H1 (cell line): ENCODE measurements around the gene ACAT2. TPM values are rescaled to one million over a fixed set of nuclear protein-coding genes. Genes with fewer than 3 reads are reported as not detected.

Experiments
- CEBPB ChIP-seq: IDR thresholded peaks from 2 replicates; pipeline ENCODE4 v1.6.1; 2012; ENCODE audit warnings: low read depth, low read length
- KDM1A ChIP-seq: fragments of 200-600, 300-600 bp; sonication (generic); IDR thresholded peaks from 2 replicates; pipeline ENCODE4 v1.7.1; 2016; ENCODE audit warnings: mild to moderate bottlenecking, low read length, borderline replicate concordance
- SIX5 ChIP-seq: IDR thresholded peaks from 2 replicates; pipeline ENCODE4 v1.6.1; 2011; ENCODE audit warnings: mild to moderate bottlenecking, low read depth, low read length
- ZNF274 ChIP-seq: IDR thresholded peaks from 2 replicates; pipeline ENCODE4 v1.7.0; 2012; ENCODE audit warnings: low read length, borderline replicate concordance; ENCODE audit errors: extremely low read depth
- polyA plus RNA-seq, 7 experiments: library from polyadenylated mRNA; depleted of rRNA in 3 of 7; stranded (reverse) in 5 of 7; unstranded in 2 of 7; fragments of >200 nt in 5 of 7; fragments of 200-250 nt in 2 of 7; gene quantifications; 1 replicate in 5 of 7; 2 replicates in 1 of 7; 4 replicates in 1 of 7; pipeline versions ENCODE4 v1.2.1 to v1.2.3, GENCODE V29; 2011 to 2013; ENCODE audit warnings: missing spikeins in 2 of 7, mixed read lengths in 2 of 7
- total RNA-seq: library from RNA; stranded (reverse); fragmentation: NEBNext Ultra II Directional; extraction: Animal tissue kit (Norgen Biotek cat#: 25700); gene quantifications from 2 replicates; pipeline ENCODE4 v1.2.1, GENCODE V29; 2021
- TF ChIP-seq, protein P1 (sequence below): fragments of 300-600 bp; sonication (generic); IDR thresholded peaks from 2 replicates; pipeline ENCODE4 v1.7.1; 2012; ENCODE audit warnings: low read length, moderate library complexity, mild to moderate bottlenecking, inconsistent platforms; ENCODE audit not compliant: insufficient replicate concordance

Gene ACAT2
- total and polyA plus RNA-seq, 2 of the 8 experiments (the other 6 are each of a cell fraction or from before 2014, with no cell fraction given) = 61.6 to 166 TPM

GRCh38 chr6:159804504-159804903 is 42.7 kb downstream of the ACAT2 start (continued):
- TF ChIP-seq, protein P1, sequence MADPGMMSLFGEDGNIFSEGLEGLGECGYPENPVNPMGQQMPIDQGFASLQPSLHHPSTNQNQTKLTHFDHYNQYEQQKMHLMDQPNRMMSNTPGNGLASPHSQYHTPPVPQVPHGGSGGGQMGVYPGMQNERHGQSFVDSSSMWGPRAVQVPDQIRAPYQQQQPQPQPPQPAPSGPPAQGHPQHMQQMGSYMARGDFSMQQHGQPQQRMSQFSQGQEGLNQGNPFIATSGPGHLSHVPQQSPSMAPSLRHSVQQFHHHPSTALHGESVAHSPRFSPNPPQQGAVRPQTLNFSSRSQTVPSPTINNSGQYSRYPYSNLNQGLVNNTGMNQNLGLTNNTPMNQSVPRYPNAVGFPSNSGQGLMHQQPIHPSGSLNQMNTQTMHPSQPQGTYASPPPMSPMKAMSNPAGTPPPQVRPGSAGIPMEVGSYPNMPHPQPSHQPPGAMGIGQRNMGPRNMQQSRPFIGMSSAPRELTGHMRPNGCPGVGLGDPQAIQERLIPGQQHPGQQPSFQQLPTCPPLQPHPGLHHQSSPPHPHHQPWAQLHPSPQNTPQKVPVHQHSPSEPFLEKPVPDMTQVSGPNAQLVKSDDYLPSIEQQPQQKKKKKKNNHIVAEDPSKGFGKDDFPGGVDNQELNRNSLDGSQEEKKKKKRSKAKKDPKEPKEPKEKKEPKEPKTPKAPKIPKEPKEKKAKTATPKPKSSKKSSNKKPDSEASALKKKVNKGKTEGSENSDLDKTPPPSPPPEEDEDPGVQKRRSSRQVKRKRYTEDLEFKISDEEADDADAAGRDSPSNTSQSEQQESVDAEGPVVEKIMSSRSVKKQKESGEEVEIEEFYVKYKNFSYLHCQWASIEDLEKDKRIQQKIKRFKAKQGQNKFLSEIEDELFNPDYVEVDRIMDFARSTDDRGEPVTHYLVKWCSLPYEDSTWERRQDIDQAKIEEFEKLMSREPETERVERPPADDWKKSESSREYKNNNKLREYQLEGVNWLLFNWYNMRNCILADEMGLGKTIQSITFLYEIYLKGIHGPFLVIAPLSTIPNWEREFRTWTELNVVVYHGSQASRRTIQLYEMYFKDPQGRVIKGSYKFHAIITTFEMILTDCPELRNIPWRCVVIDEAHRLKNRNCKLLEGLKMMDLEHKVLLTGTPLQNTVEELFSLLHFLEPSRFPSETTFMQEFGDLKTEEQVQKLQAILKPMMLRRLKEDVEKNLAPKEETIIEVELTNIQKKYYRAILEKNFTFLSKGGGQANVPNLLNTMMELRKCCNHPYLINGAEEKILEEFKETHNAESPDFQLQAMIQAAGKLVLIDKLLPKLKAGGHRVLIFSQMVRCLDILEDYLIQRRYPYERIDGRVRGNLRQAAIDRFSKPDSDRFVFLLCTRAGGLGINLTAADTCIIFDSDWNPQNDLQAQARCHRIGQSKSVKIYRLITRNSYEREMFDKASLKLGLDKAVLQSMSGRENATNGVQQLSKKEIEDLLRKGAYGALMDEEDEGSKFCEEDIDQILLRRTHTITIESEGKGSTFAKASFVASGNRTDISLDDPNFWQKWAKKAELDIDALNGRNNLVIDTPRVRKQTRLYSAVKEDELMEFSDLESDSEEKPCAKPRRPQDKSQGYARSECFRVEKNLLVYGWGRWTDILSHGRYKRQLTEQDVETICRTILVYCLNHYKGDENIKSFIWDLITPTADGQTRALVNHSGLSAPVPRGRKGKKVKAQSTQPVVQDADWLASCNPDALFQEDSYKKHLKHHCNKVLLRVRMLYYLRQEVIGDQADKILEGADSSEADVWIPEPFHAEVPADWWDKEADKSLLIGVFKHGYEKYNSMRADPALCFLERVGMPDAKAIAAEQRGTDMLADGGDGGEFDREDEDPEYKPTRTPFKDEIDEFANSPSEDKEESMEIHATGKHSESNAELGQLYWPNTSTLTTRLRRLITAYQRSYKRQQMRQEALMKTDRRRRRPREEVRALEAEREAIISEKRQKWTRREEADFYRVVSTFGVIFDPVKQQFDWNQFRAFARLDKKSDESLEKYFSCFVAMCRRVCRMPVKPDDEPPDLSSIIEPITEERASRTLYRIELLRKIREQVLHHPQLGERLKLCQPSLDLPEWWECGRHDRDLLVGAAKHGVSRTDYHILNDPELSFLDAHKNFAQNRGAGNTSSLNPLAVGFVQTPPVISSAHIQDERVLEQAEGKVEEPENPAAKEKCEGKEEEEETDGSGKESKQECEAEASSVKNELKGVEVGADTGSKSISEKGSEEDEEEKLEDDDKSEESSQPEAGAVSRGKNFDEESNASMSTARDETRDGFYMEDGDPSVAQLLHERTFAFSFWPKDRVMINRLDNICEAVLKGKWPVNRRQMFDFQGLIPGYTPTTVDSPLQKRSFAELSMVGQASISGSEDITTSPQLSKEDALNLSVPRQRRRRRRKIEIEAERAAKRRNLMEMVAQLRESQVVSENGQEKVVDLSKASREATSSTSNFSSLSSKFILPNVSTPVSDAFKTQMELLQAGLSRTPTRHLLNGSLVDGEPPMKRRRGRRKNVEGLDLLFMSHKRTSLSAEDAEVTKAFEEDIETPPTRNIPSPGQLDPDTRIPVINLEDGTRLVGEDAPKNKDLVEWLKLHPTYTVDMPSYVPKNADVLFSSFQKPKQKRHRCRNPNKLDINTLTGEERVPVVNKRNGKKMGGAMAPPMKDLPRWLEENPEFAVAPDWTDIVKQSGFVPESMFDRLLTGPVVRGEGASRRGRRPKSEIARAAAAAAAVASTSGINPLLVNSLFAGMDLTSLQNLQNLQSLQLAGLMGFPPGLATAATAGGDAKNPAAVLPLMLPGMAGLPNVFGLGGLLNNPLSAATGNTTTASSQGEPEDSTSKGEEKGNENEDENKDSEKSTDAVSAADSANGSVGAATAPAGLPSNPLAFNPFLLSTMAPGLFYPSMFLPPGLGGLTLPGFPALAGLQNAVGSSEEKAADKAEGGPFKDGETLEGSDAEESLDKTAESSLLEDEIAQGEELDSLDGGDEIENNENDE = no peak
- TF ChIP-seq KDM1A = no peak
- no peak for TF ChIP-seq CEBPB
- no peak for TF ChIP-seq SIX5
- TF ChIP-seq ZNF274 = no peak
- TF ChIP-seq, all 59 proteins: peak for 0
